Limb (tissue), 2 donors: ENCODE results near the gene TAGLN.

Source experiments
- DNase-seq, 2 donors: peaks; one replicate each; pipeline ENCODE4 v3.0.0-alpha.2; 2016; ENCODE audit errors: extremely low spot score in 2 of 2

TAGLN gene

DNA sequence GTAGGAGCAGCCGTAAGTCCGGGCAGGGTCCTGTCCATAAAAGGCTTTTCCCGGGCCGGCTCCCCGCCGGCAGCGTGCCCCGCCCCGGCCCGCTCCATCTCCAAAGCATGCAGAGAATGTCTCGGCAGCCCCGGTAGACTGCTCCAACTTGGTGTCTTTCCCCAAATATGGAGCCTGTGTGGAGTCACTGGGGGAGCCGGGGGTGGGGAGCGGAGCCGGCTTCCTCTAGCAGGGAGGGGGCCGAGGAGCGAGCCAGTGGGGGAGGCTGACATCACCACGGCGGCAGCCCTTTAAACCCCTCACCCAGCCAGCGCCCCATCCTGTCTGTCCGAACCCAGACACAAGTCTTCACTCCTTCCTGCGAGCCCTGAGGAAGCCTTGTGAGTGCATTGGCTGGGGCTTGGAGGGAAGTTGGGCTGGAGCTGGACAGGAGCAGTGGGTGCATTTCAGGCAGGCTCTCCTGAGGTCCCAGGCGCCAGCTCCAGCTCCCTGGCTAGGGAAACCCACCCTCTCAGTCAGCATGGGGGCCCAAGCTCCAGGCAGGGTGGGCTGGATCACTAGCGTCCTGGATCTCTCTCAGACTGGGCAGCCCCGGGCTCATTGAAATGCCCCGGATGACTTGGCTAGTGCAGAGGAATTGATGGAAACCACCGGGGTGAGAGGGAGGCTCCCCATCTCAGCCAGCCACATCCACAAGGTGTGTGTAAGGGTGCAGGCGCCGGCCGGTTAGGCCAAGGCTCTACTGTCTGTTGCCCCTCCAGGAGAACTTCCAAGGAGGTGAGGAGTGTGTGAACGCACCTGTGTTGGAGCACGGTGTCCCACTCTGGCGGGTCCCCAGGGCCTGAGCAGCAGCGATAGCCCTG is at the start of gene TAGLN:
Gene TAGLN (plus strand): TSS at position 318 of the 863 bp plus-strand sequence. CDS start 3,644 bp downstream, outside the sequence.
- DNase-seq: peak; percentile 65 to 84

DNA sequence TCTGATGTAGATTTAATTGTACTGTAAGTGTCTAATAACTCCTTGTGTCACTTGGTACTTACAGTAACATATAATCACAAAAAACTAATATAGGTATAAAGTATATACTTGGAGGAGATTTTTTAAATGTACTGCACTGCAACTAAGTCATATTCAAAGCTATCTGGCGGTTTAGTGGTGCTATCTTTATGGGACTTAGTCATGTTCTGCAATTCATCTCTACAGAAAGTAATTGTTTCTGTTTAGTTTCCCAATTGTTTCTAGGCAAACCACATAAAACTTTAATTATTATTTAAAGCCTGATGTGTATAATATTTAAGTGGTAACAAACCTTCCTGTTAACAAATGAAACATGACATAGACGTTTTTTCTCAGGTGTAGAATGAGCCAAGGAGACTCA is 47.1 kb upstream of the TAGLN start:
- no peak for DNase-seq

- no peak for DNase-seq
Measured at GRCh38 chr11:117154468-117154867, 44.7 kb upstream of the TAGLN start.

GRCh38 chr11:117157507-117157906 is 41.7 kb upstream of the TAGLN start:
- DNase-seq: no peak

- no peak for DNase-seq
Measured at GRCh38 chr11:117159892-117160291, 39.3 kb upstream of the TAGLN start.

- DNase-seq: no peak
Measured at GRCh38 chr11:117160826-117161225, 38.3 kb upstream of the TAGLN start.

DNA sequence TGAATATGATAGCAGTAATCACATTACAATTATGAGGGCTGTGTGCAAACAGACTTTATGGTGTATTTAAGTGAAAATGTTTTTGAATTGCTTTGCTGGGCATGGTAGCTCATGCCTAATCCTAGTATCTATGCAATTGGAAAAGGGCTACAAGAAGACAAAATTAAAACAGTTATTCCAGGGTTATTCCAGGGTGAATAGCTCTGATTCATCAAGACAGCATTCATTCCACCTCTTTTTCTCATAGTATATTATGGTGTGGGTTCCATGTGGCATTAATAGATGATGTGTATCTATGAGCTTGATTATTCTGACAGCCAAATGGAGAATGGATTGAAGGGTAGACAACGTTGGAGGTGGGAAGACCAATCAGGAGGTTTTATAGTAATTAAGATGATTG is 32.7 kb upstream of the TAGLN start:
- no peak for DNase-seq

- DNase-seq: no peak
Measured at GRCh38 chr11:117169736-117170135, 29.4 kb upstream of the TAGLN start.

DNA sequence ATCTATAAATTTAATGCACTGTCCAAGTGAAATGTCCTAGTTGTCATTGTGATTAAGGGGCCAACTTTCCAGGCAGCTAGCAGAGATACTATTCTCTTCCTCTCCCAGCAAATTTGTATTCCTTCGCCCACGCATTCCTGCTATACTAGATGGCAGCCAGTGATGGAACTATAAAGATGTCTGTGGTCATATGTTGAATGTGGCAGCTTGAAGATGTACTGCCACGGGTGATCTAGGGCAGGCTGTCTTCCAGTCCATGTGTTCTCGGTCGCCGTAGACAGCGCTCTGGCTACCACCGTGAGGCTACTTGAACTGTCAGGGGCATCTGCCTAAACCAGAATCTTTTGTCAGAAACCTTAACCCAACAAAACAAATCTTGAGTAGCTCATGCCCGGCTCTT is 29.0 kb upstream of the TAGLN start:
- no peak for DNase-seq

DNA sequence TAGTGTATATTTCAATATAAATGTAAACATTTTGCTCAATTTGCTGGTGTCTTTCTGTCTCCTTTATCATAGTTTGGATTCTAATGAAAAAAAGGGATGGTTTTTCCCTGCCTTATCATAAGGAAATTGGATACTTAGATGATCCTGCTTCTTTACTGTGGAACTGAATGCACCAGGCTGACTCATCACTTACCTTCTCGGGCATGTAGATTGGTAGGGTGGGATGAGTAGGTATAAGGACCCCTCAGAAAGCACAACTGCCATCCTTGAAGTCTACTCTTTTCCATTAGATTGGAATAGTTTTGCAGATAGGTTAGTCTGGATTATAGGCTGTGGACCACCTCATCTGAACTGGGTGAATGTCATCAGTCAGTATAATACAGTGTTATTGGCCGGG is 28.2 kb upstream of the TAGLN start:
- DNase-seq: no peak

GRCh38 chr11:117171404-117172061 is 27.6 kb upstream of the TAGLN start:
- no peak for DNase-seq

- DNase-seq: no peak
Measured at GRCh38 chr11:117172724-117173421, 26.3 kb upstream of the TAGLN start.

GRCh38 chr11:117175104-117175503 is 24.1 kb upstream of the TAGLN start:
- DNase-seq: no peak

DNA sequence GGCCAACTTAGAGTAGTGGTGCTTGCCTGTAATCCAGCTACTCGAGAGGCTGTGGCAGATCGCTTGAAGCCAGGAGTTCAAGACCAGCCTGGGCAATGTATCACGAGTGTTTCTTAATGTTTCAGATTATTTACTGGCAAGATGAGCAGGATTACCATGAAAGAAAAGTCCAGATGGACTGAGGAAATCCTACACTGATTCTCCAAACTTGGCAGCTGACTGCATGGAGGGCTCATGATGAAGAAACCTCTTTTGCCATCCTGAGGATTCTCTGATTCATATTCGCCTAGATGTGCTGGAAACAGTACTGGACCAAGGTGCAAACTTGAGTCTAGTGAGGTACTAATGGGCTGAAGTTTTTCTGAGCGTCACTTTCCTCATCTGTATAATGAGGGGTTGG is 23.4 kb upstream of the TAGLN start:
- DNase-seq: no peak

DNA sequence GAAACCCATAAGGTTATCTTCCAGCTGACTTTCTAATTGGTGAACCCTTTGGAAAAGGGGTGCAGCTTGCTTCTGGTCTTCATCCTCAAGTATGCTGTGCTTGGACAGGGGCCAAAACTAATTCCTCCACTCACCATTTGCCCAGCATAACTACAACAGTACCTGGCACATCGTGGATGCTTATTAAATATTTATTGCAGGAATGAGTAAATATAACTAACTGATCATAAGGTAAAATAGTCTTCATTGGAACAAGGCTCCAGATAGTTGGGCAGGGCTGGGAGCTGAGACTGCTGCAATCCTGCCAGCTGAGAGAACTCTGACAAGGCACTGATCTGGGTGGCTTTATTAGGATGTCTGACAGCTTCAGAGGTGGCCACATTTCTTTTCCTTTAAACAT is 23.0 kb upstream of the TAGLN start:
- no peak for DNase-seq

DNA sequence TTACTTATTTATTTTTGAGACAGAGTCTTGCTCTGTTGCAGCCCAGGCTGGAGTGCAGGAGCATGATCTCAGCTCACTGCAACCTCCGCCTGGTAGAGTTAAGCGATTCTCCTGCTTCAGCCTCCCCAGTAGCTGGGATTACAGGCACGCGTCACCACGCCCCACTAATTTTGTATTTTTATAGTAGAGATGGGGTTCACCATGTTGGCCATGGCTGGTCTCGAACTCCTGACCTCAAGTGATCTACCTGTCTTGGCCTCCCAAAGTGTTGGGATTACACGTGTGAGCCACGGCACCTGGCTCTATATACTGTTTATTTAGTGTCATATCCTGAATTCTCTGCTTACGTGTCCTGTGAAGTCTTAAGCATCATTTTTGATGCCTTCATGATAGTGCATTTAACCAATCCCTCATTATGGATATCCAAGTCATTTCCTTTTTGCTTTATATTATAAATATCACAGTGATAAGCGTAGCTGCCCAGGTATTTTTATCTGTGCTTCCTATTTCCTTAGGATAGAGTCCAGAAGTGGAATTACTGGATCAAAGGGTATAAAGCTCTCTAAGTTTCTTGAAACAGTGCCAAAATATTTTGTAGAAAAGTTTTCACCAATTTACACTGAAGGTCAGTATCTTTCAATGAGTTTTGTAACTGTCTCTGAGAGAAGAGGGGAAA is 21.5 kb upstream of the TAGLN start:
- DNase-seq: no peak

- peak; percentile 95 for DNase-seq
Measured at GRCh38 chr11:117178210-117179034, 20.7 kb upstream of the TAGLN start, which contains the start of gene SIDT2. TSS of gene SIDT2 (plus strand) at chr11:117178743. CDS start at chr11:117179264, 521 bp downstream.

GRCh38 chr11:117179048-117179999 is 19.8 kb upstream of the TAGLN start:
- DNase-seq: peak in 1 of 2 donors; percentile 38

DNA sequence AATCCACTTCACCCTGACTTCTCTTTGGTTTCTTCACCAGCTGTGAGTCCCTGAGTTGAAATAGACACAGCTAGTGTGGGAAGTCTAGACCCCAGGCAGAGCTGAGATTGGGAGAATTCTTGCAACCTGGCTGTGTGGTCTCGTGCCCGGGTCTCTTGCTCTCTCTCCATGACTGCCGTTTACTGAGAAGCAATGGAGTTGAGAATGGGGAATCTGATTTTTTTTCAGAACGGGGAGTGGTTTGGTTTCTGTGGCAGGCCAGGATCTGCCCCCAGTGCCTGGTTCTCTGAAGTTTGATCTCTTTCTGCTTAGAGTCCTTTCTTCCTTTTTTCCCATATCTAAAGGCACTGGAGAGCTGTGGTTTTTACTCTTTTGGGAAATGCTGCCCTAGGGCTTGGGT is 19.1 kb upstream of the TAGLN start:
- DNase-seq: no peak
